Glomerular visceral epithelial cell (primary cell): Measurements from ENCODE around the gene CD300LG.
"Not testable (repeated sequence)": the region's sequence is repeated elsewhere in the genome, so short reads cannot be mapped to it uniquely, and the experiment has no call there.

Experiments
- DNase-seq: peaks from one replicate; pipeline ENCODE4 v3.0.0-alpha.2; 2016; ENCODE audit errors: extremely low spot score

The CD300LG gene

GRCh38 chr17:43878260-43879175, 31.5 kb downstream of the CD300LG start:
- peak; percentile 90 for DNase-seq

GRCh38 chr17:43879723-43880419, 32.9 kb downstream of the CD300LG start:
- DNase-seq, result no peak

GRCh38 chr17:43880420-43880991, 33.5 kb downstream of the CD300LG start:
- DNase-seq, result peak; percentile 53

- DNase-seq, result no peak
Measured at GRCh38 chr17:43881181-43881580, 34.2 kb downstream of the CD300LG start.

GRCh38 chr17:43881758-43882505, 35.0 kb downstream of the CD300LG start:
- DNase-seq, result no peak

GRCh38 chr17:43882761-43883415, 35.9 kb downstream of the CD300LG start:
- DNase-seq, result no peak

- DNase-seq, result no peak
Measured at GRCh38 chr17:43888548-43888947, 41.6 kb downstream of the CD300LG start.

GRCh38 chr17:43890240-43890639, 43.3 kb downstream of the CD300LG start:
- no peak for DNase-seq

GRCh38 chr17:43891851-43892646, 45.1 kb downstream of the CD300LG start:
- no peak for DNase-seq

- DNase-seq, result no peak
Measured at GRCh38 chr17:43892647-43892952, 45.6 kb downstream of the CD300LG start.

- DNase-seq, result not testable (repeated sequence)
Measured at GRCh38 chr17:43894494-43894893, 47.5 kb downstream of the CD300LG start.

GRCh38 chr17:43897831-43898230, 50.9 kb downstream of the CD300LG start:
- no peak for DNase-seq

GRCh38 chr17:43898446-43898845, 51.5 kb downstream of the CD300LG start:
- no peak for DNase-seq

GRCh38 chr17:43900183-43900857, 53.3 kb downstream of the CD300LG start:
- peak; percentile 85 for DNase-seq

GRCh38 chr17:43900858-43901754, 54.1 kb downstream of the CD300LG start:
- DNase-seq, result no peak

GRCh38 chr17:43901861-43902589, 55.0 kb downstream of the CD300LG start:
- no peak for DNase-seq

GRCh38 chr17:43905400-43905984, 58.5 kb downstream of the CD300LG start:
- no peak for DNase-seq
